DND-41 (cell line): ENCODE data around the gene ZNF343.

Experiments used
- CTCF ChIP-seq: IDR thresholded peaks from 2 replicates; pipeline ENCODE4 v1.5.1; 2012; ENCODE audit warnings: borderline replicate concordance, low read length, moderate library complexity, mild to moderate bottlenecking; ENCODE audit not compliant: poor library complexity, severe bottlenecking; ENCODE audit errors: extremely low read depth
- EZH2 ChIP-seq: IDR thresholded peaks from 3 replicates; pipeline ENCODE4 v1.6.1; 2012; ENCODE audit warnings: borderline replicate concordance, low read depth, mild to moderate bottlenecking, moderate library complexity, low read length, inconsistent platforms; ENCODE audit not compliant: severe bottlenecking

GRCh38 chr20:2476742-2477615, 31.7 kb downstream of the ZNF343 start:
- TF ChIP-seq CTCF (peak; percentile 56), EZH2 (no peak)
